GM12878 (cell line): Measurements from ENCODE around the gene SEC24D. TPM values are rescaled to one million over a fixed set of nuclear protein-coding genes. Genes with fewer than 3 reads are reported as not detected.
A peak's percentile ranks its signal among the peaks of the same experiment; 100 is the strongest.

Source experiments
- ATF7 ChIP-seq: fragments of 450-650 bp; IDR thresholded peaks from 2 replicates; pipeline ENCODE4 v1.6.1; 2016; ENCODE audit warnings: low read depth, mild to moderate bottlenecking
- CREM ChIP-seq: IDR thresholded peaks from 2 replicates; pipeline ENCODE4 v1.6.1; 2014; ENCODE audit warnings: antibody characterized with exemption, low read depth
- DPF2 ChIP-seq: fragments of 450-650 bp; IDR thresholded peaks from 2 replicates; pipeline ENCODE4 v1.6.1; 2017; ENCODE audit warnings: mild to moderate bottlenecking
- E2F8 ChIP-seq: fragments of 450-650 bp; IDR thresholded peaks from 2 replicates; pipeline ENCODE4 v1.6.1; 2018; ENCODE audit warnings: mild to moderate bottlenecking, low read depth, moderate library complexity; ENCODE audit not compliant: partially characterized antibody
- EZH2 ChIP-seq: IDR thresholded peaks from 2 replicates; pipeline ENCODE4 v1.6.1; 2012; ENCODE audit warnings: low read depth, mild to moderate bottlenecking, control low read depth, inconsistent platforms, low read length, borderline replicate concordance; ENCODE audit not compliant: control insufficient read depth
- NFXL1 ChIP-seq: fragments of 450-650 bp; IDR thresholded peaks from 2 replicates; pipeline ENCODE4 v1.6.1; 2017; ENCODE audit warnings: antibody characterized with exemption, mild to moderate bottlenecking, borderline replicate concordance
- NFYA ChIP-seq: IDR thresholded peaks from 2 replicates; pipeline ENCODE4 v1.6.1; 2011; ENCODE audit warnings: low read depth, mild to moderate bottlenecking, low read length, improper control_type of control experiment, borderline replicate concordance
- PRDM15 ChIP-seq: fragments of 450-650 bp; formaldehyde crosslinking; IDR thresholded peaks from 2 replicates; pipeline ENCODE4 v1.4.0; 2020; ENCODE audit warnings: mild to moderate bottlenecking, moderate library complexity
- RCOR1 ChIP-seq: conservative IDR thresholded peaks from 2 replicates; pipeline ENCODE4 v1.6.1; 2012; ENCODE audit warnings: low read depth, low read length, improper control_type of control experiment
- SKIL ChIP-seq: fragments of 450-650 bp; IDR thresholded peaks from 2 replicates; pipeline ENCODE4 v1.6.1; 2017; ENCODE audit warnings: mild to moderate bottlenecking, low read depth, inconsistent platforms; ENCODE audit not compliant: poor library complexity, severe bottlenecking
- SMAD5 ChIP-seq: IDR thresholded peaks from 2 replicates; pipeline ENCODE4 v1.6.1; 2016; ENCODE audit warnings: antibody characterized with exemption, low read depth
- USF2 ChIP-seq: IDR thresholded peaks from 2 replicates; pipeline ENCODE4 v1.6.1; 2011; ENCODE audit warnings: low read depth, low read length, improper control_type of control experiment, borderline replicate concordance
- ZNF687 ChIP-seq: fragments of 450-650 bp; IDR thresholded peaks from 2 replicates; pipeline ENCODE4 v1.6.1; 2017; ENCODE audit warnings: mild to moderate bottlenecking, moderate library complexity
- ZSCAN29 ChIP-seq: fragments of 450-650 bp; IDR thresholded peaks from 2 replicates; pipeline ENCODE4 v1.6.1; 2017; ENCODE audit warnings: mild to moderate bottlenecking, moderate library complexity
- polyA plus RNA-seq, 11 experiments: library from polyadenylated mRNA; depleted of rRNA in 4 of 11; unstranded in 6 of 11; stranded (reverse) in 5 of 11; fragments of >200 nt; fragmentation: Nextera tagmentation in 4 of 11; fragmentation: Illumina TruSeq in 1 of 11; extraction: Ambion mirVana in 4 of 11; extraction: Trizol in 1 of 11; gene quantifications; 1 replicate in 1 of 11; 2 replicates in 10 of 11; pipeline versions ENCODE4 v1.2.1 to v1.2.3, GENCODE V29; 2011 to 2016; ENCODE audit warnings: inconsistent platforms in 2 of 11, missing spikeins in 2 of 11, low read depth in 1 of 11
- total RNA-seq, 4 experiments: library from RNA; depleted of rRNA in 3 of 4; stranded (reverse); fragments of >200 nt in 3 of 4; fragmentation: Illumina TruSeq in 1 of 4; extraction: Trizol in 1 of 4; gene quantifications; 2 replicates each; pipeline versions ENCODE4 v1.2.1 to v1.2.3, GENCODE V29; 2013 to 2021

SEC24D gene
- total and polyA plus RNA-seq, 10 of the 15 experiments (the other 5 are each of a cell fraction or from before 2014, with no cell fraction given) = 12.8 to 61.9 (median 25.6) TPM

GRCh38 chr4:118684873-118685811 is 150.8 kb downstream of the SEC24D start, which contains the start of gene METTL14 (continued):
- no peak for TF ChIP-seq NFXL1
- TF ChIP-seq RCOR1 = 0 out of 2 replicates have a peak, but pooled peaks have one; percentile 55
- peak; percentile 72 for TF ChIP-seq ATF7
- TF ChIP-seq PRDM15 (CRISPR knock-in tag) = no peak
- TF ChIP-seq SKIL = no peak
- peak; percentile 86 for TF ChIP-seq E2F8
- no peak for TF ChIP-seq USF2
- TF ChIP-seq ZSCAN29 = no peak
- TF ChIP-seq NFYA = no peak
- TF ChIP-seq CREM = peak; percentile 98
- TF ChIP-seq EZH2 = no peak
- no peak for TF ChIP-seq DPF2
- no peak; the same call in 1 of the 2 replicates for TF ChIP-seq ZNF687
- TF ChIP-seq SMAD5 = peak; percentile 84
